Right lobe of liver (tissue), 4 donors: ENCODE data around the gene SLC22A23.

Source experiments
- POLR2A ChIP-seq: fragments of 450-650 bp; IDR thresholded peaks from one replicate; pipeline ENCODE4 v1.6.1; 2017; ENCODE audit warnings: antibody characterized with exemption, mild to moderate bottlenecking
- TF ChIP-seq, protein P1 (sequence below), 4 donors: fragments of 200-600 bp in 3 of 4; fragments of 450-650 bp in 1 of 4; IDR thresholded peaks; one replicate each; pipeline versions ENCODE4 v1.5.1 to v1.8.0; 2016 to 2022; ENCODE audit warnings: antibody characterized with exemption in 4 of 4, mild to moderate bottlenecking in 2 of 4
- donor health status: DM: no; HTN: no; CAD: no.
- donor health status: DM: no; HTN: no; CAD: no.
- donor health status: DM: no; HTN: yes; CAD: no.

DNA sequence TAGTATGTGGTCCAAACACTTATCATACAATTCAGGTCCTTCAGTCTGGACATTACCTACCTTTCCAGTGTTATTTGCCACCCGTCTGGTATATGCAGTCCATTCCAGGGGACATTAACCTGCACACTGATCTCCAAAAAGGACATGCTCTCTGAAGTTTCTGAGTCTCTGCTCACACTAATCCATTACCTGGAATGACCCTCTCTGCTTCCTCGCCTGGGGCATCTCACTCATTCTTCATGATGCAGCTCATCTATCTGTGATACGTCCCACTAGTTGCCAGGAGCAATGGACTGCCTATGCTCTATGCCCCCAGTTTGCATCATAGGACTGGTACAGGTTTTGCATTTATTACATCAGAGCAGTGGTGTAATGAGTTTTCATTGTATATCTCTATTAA is 223.5 kb downstream of the SLC22A23 start:
- no peak for TF ChIP-seq POLR2A
- TF ChIP-seq, protein P1, sequence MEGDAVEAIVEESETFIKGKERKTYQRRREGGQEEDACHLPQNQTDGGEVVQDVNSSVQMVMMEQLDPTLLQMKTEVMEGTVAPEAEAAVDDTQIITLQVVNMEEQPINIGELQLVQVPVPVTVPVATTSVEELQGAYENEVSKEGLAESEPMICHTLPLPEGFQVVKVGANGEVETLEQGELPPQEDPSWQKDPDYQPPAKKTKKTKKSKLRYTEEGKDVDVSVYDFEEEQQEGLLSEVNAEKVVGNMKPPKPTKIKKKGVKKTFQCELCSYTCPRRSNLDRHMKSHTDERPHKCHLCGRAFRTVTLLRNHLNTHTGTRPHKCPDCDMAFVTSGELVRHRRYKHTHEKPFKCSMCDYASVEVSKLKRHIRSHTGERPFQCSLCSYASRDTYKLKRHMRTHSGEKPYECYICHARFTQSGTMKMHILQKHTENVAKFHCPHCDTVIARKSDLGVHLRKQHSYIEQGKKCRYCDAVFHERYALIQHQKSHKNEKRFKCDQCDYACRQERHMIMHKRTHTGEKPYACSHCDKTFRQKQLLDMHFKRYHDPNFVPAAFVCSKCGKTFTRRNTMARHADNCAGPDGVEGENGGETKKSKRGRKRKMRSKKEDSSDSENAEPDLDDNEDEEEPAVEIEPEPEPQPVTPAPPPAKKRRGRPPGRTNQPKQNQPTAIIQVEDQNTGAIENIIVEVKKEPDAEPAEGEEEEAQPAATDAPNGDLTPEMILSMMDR (IDR thresholded peaks at IDR 0.05) = no peak
